Medulla oblongata (tissue), 1 donor: ENCODE data around the gene BSG.
A peak's percentile ranks its signal among the peaks of the same experiment; 100 is the strongest.

Experiments
- DNase-seq: peaks from one replicate; pipeline ENCODE4 v3.0.0-alpha.2; 2015; ENCODE audit errors: extremely low spot score

The BSG gene

DNA sequence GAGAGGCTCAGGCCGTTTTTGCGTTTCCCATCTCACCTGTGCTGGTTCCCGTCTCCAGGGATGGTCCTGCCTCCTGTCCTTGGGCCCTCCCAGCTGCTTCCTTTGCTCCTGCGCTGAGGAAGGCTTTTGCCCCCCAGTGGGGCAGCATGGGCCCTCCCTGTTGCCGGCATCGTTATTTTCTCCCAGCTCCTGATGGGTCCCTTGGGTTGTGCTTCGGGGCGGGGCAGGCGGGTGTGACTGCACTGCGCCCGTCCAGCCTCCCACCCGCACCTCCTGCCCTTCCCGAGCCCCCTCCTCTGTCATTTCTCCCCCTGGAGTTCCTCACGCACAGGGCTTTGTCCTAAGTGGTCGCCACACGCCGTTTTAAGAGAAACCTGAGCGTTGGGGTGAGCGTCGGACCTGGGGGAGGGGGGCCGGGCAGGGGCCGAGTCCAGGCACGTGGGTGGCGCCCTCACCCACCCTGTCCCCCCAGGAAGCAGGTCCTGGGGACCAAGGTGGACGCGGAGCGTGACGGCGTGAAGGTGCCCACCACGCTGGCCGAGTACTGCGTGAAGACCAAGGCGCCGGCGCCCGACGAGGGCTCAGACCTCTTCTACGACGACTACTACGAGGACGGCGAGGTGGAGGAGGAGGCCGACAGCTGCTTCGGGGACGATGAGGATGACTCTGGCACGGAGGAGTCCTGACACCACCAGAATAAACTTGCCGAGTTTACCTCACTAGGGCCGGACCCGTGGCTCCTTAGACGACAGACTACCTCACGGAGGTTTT lies 31.3 kb upstream of the BSG start:
- no peak for DNase-seq

DNA sequence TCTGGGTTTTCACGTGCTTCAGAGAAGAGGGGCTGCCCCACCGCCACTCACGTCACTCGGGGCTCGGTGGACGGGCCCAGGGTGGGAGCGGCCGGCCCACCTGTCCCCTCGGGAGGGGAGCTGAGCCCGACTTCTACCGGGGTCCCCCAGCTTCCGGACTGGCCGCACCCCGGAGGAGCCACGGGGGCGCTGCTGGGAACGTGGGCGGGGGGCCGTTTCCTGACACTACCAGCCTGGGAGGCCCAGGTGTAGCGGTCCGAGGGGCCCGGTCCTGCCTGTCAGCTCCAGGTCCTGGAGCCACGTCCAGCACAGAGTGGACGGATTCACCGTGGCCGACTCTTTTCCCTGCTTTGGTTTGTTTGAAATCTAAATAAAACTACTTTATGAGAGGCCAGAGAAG lies 30.7 kb upstream of the BSG start:
- DNase-seq, result no peak

DNA sequence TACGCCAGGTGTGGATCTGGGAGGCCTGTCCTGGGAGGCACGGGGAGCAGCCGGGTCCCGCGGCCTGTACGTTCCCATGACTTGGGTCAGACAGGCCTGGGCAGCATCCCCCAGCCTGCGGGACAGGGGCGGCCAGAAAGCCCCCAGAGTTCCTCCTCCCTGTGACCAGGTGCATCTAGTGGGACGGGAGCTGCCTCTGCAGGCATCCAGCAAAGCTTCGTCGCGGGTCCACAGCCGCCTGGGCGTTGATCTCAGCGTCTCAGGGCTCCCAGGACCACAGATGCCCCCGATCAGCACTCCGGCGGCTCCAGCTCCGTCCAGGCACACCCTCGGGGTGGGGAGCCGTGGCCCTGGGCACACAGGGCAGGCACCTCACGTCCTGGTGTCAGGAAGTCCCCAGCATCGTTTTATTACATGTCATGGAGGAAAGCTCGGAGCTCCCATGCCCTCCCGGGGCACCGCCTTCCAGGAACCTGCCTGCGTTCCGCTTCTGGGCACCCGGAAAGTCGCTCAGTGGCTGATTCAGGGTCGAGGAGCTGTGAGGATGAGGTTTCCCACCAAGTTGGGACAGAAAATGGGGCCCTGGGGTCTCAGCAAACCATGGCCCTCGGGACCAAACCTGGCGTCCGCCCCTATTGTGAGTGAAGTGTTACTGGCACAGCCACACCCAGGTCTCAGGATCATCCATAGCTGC lies 30.1 kb upstream of the BSG start:
- DNase-seq, result no peak

DNA sequence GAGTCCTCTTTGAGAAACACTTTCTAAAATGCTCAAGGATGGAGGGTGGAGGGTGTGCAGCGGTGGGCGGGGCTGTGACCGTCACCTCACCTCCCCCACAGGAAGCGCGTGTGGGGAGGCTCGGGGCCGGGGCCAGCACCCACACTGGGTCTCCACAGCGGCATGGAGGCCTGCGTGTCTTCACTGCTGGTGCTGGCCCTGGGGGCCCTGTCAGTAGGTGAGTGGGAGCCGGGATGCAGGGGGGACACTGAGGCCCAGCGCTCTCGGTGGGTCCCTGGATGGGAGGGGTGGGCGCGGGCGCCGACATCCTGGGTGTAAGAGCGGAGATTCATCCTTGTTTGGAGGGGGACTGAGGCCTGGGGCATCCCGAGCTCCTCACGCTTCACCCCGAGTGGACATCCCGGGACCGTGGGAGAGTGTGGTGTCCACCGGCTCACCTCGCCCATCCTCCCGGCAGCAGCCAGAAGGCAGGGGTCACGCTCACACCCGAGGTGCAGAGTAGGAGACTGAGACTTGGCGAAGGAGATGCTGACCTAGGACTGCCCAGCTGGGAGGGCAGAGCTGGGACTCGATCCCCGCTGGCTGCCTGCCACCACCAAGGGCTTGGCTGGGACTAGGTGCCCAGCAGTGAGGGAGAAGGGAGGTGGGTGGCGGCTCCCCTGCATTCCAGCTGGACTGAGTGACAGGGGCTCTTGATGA lies 28.3 kb upstream of the BSG start, which contains the start of gene GZMM:
Gene GZMM (plus strand): TSS at position 144 of the 699 bp plus-strand sequence. CDS start 19 bp downstream, at position 163.
- DNase-seq, result no peak

DNA sequence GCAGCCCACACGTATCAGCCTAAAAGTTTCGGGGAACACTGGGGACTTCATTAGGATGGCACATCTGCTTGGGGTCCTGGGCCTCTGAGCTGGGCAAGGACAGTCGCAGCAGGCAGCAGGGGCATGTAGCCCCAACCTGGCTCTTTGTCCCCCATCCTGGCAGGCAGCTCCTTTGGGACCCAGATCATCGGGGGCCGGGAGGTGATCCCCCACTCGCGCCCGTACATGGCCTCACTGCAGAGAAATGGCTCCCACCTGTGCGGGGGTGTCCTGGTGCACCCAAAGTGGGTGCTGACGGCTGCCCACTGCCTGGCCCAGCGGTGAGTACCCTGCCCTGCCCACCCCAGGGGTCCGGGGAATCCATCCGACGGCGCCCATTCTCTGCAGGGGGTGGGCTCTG lies 25.3 kb upstream of the BSG start:
- no peak for DNase-seq

DNA sequence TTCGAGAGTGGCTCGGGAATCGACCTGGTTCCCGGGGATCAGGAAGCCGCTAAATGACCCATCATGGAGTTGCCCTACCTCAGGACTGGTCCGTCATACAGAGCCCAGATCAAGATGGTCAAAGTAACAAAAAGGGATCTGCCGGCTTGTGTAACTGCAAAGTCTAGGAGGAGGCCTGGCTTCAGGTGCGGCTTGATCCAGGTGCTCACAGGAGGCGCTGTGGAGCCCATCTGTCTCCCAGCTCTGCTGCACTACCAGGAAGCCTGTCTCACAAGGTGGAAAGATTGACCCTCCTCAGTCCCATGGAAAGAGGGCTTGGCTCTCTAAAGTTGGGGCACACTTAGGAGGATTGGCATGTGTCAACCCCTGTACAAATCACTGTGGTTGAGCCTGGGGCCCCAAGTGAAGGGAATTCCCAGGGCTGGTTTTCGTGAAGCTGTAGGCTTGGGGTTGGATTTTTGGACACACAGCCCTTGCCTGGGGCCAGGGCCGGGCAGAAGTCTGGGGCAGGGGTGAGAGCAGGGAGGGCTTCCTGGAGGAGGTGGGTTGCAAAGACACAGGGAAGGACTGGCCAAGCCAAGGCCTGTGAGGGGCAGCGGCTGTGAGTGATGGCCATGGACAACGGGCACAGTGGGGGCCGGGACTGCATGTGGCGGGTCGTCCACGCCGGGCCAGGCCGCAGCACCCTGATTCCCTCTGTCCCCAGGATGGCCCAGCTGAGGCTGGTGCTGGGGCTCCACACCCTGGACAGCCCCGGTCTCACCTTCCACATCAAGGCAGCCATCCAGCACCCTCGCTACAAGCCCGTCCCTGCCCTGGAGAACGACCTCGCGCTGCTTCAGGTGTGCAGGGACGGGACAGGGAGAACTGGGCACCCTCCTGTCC lies 24.3 kb upstream of the BSG start:
- DNase-seq, result no peak

DNA sequence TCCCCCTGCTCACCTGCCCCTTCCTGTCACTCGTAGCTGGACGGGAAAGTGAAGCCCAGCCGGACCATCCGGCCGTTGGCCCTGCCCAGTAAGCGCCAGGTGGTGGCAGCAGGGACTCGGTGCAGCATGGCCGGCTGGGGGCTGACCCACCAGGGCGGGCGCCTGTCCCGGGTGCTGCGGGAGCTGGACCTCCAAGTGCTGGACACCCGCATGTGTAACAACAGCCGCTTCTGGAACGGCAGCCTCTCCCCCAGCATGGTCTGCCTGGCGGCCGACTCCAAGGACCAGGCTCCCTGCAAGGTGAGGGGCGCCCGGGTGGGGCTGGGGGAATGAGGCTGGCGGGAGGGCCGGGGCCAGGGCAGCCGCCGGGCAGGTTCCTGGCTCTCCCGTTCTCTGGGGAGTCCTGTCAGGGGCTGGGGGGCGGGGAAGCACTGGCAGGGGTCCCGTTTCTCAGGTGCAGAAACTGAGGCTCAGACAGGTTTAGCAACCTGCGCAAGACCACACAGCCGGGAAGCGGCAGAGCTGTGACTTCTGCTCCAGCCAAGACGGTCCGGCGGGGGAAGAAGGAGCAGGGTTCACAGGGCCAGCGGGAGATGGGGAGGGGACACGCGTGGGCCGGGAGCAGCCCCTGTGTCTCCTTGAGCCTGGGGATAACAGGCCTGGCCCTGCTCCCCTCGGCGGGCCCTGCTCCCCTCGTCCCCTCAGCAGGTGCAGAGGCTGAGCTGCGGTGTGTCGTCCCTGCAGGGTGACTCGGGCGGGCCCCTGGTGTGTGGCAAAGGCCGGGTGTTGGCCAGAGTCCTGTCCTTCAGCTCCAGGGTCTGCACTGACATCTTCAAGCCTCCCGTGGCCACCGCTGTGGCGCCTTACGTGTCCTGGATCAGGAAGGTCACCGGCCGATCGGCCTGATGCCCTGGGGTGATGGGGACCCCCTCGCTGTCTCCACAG lies 23.2 kb upstream of the BSG start:
- DNase-seq, result no peak

DNA sequence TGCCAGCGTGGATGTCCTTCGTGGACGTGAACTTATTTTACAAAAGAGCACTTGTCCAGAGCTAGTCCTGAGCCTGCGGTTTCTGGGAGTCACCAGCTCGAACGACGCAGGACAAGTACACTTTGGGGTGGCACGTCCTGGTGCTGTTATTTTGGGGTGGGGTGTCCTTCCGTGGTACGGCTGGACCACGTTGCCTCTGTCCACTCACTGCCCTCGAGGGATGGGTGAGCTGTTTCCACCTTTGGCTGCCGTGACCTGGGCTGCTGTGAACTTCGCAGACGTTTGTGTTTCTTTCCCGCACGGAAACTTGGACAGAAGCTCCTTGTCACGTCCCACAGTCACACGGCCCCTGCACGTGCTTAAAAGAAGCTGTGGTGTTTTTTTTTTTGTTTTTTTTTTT lies 17.6 kb upstream of the BSG start:
- DNase-seq, result no peak

DNA sequence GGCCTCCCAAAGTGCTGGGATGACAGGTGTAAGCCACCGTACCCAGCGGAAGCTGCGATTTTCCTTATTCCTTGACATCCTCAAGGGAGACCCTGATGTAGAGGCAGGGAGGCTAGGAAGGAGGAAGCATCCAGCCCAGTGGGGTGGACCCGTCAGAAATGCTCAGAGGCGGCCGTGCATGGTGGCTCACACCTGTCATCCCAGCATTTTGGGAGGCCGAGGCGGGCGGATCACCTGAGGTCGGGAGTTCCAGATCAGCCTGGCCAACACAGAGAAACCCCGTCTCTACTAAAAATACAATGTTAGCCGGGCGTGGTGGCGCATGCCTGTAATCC lies 17.0 kb upstream of the BSG start:
- no peak for DNase-seq

DNA sequence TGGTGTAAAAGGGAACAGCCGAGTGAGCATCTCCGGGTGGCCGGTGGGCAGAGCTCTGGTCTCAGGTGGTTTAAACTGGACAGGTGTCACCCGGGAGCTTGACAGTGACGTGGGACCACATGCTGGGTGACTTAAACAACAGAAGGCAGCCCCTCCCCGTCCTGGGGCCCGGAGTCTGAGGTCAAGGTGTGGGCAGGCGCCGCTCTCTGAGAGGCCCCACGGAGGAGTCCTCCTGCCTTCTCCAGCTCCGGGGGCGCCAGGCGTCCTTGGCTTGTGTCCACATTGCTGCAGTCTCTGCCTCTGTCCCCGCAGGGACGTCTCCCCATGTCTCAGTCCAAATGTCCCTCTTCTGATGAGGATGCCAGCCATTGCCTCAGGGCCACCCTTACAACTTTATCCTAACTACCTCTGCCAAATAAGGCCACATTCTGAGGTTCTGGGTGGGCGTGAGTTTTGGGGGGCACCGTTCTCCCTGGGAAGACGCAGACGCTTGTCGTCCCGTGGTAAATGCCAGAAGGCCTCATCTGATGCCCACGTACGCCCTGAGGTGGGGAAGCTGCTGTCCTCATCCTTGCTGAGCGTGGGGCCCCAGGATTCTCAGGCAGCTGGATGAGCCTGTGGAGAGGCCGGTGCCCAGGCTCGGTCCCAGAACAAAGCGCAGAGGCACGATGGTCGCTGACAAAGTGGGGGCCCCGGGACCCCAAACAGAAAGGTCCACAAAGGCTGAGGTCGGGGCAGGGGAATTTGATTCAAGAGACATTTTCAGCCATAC lies 15.6 kb upstream of the BSG start:
- no peak for DNase-seq

DNA sequence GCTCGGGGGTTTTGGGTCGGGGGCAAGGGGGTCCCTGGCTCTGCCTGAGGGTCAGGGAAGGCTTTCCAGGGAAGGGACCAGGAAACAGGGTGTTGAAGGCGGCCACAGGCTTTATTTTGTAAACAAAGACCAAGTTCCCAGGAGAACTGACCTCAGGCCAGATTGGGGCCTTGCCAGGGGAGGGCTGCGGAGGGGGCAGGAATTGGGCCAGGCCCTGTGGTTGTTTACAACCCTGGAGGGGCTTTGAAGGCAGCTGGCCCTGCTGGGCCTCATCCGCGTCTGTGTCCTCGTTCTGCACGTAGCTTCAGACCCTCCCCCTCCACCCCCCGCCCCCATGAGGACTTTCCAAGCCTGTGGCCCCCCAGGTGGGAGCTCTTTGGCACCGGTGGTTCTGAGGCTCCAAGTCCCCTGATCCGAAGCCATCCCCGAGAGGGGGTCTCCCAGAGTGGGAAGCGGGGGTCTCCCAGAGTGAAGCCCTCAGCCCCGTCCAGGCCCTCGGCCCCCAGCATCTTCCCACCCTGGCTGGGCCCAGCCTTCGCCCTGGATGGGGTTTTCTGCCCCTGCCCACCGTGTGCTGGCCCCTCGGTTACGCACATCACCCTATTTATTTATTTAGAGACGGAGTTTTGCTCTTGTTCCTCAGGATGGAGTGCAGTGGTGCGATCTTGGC lies 13.5 kb upstream of the BSG start:
- DNase-seq, result no peak

DNA sequence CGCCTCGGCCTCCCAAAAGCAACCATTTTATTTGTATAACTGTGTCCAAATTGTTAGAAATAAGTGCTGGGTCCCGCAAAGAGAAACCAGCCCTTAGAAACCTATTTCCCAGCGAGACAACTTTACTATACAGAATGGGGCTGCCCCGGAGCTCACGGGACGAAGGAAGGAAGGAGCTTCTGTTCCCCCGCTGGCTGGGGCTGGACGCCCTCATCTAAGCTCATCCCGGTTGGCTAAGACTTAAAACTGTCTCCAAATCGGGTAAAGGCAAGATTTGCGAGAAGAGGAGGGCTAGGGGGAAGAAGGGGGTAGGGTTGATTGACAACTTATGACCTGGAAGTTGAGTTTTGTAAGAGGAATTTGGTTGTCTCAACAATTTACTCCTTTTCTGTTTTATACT lies 12.3 kb upstream of the BSG start:
- no peak for DNase-seq

DNA sequence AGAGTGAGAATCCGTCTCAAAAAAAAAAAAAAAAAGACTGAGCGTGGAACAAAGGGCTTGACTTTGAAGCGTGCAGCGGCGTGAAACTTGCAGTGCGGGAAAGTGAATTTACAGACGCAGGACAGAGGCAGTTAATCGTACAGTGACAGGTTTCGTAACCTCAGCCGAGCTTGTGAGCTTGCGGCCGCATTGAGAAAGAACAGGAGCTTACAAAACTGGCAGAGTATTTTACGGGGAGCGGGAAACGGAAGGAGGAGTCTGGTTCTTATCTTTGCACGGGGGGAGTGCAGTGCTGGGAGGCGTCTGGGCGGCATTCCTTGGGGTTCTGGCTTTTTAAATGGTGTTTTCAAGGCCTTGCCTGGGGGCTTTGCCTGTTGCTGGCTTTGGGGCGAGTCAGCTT lies 6.0 kb upstream of the BSG start:
- no peak for DNase-seq

DNA sequence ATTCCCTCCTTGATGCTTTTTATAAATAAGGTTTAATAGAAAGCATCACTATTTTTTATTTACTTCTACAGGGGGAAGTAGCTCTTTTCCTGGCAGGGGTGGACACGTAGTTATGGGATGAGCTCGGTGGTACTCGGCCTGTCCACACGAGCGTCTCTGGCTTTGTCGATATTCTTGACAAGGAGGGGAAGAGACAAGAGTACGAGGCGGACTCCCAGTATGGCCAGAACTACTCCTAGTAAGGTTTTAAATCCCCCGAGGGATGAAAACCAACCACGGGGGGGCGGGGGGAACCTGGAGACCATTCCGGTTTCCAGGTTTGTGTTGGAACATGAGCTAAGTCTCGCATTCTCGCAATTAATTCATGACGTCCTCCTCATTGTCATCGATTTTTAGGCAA lies 5.6 kb upstream of the BSG start:
- DNase-seq, result no peak

DNA sequence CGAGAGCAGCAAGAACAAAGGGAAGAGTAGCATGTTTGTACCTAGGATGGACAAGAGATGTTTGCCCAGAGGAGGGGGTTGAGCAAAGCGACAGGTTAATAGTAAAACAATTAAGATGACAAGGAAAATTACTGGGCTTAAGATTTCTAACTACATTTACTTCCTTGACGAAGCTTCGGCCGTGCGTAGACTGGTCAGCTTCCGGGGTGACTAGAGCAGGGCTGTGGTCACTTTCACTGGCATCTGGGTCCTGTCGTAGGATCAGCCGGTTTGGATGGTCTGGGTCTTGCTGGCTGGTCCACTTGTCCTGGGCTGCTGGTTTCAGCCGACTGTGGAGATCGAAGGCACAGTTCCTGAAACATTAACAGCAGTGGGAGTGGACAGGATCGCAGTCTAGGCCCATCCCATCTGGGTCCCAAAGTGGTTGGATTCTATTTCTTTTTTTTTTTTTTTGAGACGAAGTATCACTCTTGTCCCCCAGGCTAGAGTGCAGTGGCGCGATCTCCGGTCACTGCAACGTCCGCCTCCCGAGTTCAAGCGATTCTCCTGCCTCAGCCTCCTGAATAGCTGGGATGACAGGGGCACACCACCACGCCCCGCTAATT lies 5.0 kb upstream of the BSG start:
- no peak for DNase-seq

DNA sequence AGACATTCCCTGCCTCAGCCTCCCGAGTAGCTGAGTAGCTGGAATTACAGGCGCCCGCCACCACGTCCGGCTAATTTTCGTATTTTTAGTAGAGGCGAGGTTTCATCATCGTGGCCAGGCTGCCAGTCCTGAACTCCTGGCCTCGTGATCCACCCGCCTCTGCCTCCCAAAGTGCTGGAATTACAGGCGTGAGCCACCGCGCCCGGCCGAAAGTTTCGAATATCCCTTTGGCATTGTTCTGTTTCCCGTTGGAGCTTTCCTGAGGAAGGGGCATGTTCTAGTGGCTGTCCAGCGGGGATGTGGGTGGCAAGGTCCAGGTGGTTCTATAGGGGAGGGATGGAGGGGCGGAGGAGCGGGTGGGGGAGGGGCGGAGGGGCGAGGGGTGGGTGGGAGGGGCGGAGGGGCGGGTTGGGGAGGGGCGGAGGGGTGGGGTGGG lies 2.1 kb upstream of the BSG start:
- DNase-seq, result no peak

DNA sequence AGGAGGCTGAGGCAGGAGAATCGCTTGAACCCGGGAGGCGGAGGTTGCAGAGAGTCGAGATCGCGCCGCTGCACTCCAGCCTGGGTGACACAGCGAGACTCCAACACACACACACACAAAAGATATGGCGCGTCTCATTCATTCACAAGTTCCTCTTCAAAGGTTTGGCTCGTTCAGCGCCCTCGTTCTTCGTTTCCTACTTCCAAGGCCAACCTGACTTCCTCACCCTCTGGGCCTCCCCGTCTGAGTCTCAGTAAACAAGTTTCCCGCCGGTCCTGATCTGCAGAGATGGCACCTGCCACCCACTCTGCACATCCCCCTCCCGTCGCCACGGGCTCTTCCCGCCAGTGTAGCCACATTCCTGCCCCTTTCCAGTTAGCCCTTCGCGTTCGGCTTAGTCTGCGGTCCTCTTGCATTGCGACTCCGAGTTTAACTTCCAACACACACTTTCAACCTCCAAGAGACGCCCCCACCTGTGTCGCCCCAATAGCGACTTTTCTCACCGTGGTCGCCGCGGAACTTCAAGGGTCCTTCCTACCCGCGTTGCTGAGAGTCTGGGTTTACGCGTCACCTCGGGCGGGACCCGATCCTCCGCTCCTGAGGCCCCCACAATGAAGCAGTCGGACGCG lies 1.3 kb upstream of the BSG start:
- DNase-seq, result peak; percentile 41

DNA sequence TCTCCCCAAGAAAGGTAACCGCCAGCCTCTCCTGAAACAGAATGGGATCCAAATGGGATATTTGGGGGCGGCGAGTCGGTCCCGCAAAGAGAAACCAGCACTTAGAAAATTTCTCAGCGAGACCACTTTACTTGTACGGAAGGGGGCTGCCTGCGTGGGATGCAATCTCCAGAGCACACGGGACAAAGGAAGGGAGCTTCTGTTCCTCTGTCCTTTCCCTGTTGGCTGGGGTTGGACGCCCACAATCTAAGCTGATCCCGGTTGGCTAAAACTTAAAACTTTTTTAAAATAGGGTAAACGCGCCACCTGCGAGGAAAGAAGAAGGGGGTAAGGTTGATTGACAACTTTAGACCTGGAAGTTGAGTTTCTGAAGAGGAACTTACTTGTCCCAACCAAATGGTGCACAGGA lies 826 bp upstream of the BSG start:
- peak; percentile 40 for DNase-seq
